ENCODE results near the gene DRC7. TPM values are rescaled to one million over a fixed set of nuclear protein-coding genes. Genes with fewer than 3 reads are reported as not detected.
A peak's percentile ranks its signal among the peaks of the same experiment; 100 is the strongest.

DRC7 gene
- total RNA-seq, 1 experiment from 2014 or later, result 0.72 TPM

DNA sequence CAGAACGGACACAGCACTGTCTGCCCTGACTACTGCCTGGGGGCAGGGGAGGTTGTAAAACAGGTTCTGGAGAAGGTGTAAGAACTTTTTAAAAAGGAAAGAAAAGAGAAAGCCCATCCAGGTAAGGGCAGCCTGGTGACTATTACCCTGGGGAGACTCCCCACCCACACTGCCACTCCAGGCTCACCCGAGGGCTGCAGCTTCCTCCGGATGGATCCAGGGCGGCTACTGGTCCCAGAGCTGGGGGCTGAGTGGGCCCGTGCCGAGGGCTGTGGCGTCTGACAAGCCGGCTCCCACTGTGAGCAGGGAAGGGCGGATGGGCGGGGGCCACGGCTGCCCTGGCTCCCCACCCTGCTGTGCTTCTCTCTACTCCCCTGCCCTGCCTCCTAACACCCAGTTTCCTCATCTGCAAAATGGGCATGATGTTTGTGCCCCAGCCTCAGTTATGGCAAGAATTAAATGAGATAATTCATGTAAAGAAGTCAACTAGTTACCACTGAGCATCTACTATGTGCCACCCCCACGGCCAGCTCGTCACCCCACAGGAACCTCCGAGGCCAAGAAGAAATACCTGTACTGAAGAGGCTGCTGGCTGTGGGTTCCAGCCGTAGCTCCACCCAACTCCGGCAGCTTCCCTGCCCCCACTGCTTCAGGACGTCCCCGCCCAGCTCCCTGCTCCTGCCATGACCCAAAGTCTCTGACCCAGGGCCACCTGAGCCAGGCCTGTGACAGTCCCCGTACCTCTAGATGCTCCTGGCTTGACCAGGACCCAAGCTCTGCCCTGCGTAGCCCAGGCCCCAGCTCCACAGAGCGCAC lies 65.1 kb downstream of the DRC7 start:
- Histone ChIP-seq H3K4me1 (ENCODE audit: insufficient read depth, low read length) (no peaks in the 10 kb centered on the region; the same call in 1 of the 2 replicates), H2AK5ac (ENCODE audit: insufficient read length, low read length) (no peak overlapping the region), H3K56ac (ENCODE audit: insufficient read length, low read depth, low read length) (no peak overlapping the region), H2BK20ac (ENCODE audit: low read depth, low read length, poor library complexity, severe bottlenecking) (no peak overlapping the region), H3K79me1 (ENCODE audit: insufficient read depth, low read depth, low read length, poor library complexity, severe bottlenecking) (no peaks in the 10 kb centered on the region), H3K27ac (ENCODE audit: insufficient read length, low read depth, low read length) (no peak overlapping the region), H3T11ph (ENCODE audit: low read length) (no peak overlapping the region), H4K5ac (ENCODE audit: insufficient read length, low read depth, low read length) (no peak overlapping the region), H3K9ac (ENCODE audit: extremely low read depth, insufficient read length, low read length) (no peak overlapping the region), H4K91ac (ENCODE audit: insufficient read length, low read depth, low read length) (no peak overlapping the region), H4K20me1 (ENCODE audit: control insufficient read depth, insufficient read depth, insufficient read length) (peaks cover 3% of the 10 kb centered on the region), H3K23ac (ENCODE audit: insufficient read length, low read depth, low read length) (no peak overlapping the region), H3K27me3 (ENCODE audit: insufficient read depth, low read length) (no peaks in the 10 kb centered on the region), H3K14ac (ENCODE audit: insufficient read depth, low read length) (no peak overlapping the region; the same call in 1 of the 2 replicates), H3K9me3 (ENCODE audit: control insufficient read depth, low read depth, low read length) (no peaks in the 10 kb centered on the region), H3K23me2 (ENCODE audit: insufficient read length, low read depth, low read length, poor library complexity, severe bottlenecking) (no peaks in the 10 kb centered on the region), H2BK120ac (ENCODE audit: low read depth, low read length, poor library complexity, severe bottlenecking) (no peak overlapping the region), H2AFZ (ENCODE audit: low read length) (no peak overlapping the region), H2BK15ac (ENCODE audit: low read depth, low read length) (no peak overlapping the region), H3K4ac (ENCODE audit: low read depth, low read length) (no peak overlapping the region), H3K4me2 (ENCODE audit: insufficient read depth, insufficient read length, low read length) (no peak overlapping the region), H3K18ac (ENCODE audit: insufficient read length, low read depth, low read length) (no peak overlapping the region), H3K79me2 (ENCODE audit: insufficient read depth, low read length) (no peaks in the 10 kb centered on the region), H2BK5ac (ENCODE audit: insufficient read length, low read length) (no peak overlapping the region), H4K8ac (replicated peaks; ENCODE audit: insufficient read length, low read depth, low read length) (no peak overlapping the region), H2BK12ac (ENCODE audit: insufficient read length, low read depth, low read length) (no peak overlapping the region)
- Mint-ChIP-seq H3K4me3 (no peak overlapping the region), H3K4me1 (peaks cover 6 to 22% of the 10 kb centered on the region in 2 experiments), H3K27ac (peak overlapping the region in 2 of 3 experiments; percentile 73 to 83; a peak in 3 of 7 replicates), H3K27me3 (ENCODE audit: low read depth) (no peaks in the 10 kb centered on the region), H3K36me3 (ENCODE audit: insufficient read depth in 1 of 3, low read depth in 3 of 3) (peaks cover 4 to 16% (median 16%) of the 10 kb centered on the region in 3 experiments; a peak in 6 of 7 replicates), H3K9me3 (no peaks in the 10 kb centered on the region)
- TF ChIP-seq, protein P1, sequence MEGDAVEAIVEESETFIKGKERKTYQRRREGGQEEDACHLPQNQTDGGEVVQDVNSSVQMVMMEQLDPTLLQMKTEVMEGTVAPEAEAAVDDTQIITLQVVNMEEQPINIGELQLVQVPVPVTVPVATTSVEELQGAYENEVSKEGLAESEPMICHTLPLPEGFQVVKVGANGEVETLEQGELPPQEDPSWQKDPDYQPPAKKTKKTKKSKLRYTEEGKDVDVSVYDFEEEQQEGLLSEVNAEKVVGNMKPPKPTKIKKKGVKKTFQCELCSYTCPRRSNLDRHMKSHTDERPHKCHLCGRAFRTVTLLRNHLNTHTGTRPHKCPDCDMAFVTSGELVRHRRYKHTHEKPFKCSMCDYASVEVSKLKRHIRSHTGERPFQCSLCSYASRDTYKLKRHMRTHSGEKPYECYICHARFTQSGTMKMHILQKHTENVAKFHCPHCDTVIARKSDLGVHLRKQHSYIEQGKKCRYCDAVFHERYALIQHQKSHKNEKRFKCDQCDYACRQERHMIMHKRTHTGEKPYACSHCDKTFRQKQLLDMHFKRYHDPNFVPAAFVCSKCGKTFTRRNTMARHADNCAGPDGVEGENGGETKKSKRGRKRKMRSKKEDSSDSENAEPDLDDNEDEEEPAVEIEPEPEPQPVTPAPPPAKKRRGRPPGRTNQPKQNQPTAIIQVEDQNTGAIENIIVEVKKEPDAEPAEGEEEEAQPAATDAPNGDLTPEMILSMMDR (conservative IDR thresholded peaks at IDR 0.05), result no peak
- WGBS (ENCODE audit: extremely low coverage, insufficient read length, low lambda C conversion rate), result no CpG with 5 or more reads among the region's 21 CpGs
- no peak for DNase-seq
